GM12865 (cell line): ENCODE measurements around the gene ISM1.

Source experiments
- DNase-seq: peaks from one replicate; pipeline ENCODE4 v3.0.0; 2010; ENCODE audit warnings: low read depth
- H3K4me3 ChIP-seq: 2 replicates; pipeline ENCODE4 v1.5.1; 2011; ENCODE audit warnings: mild to moderate bottlenecking, low read depth, low read length, control low read depth
- CTCF ChIP-seq: IDR thresholded peaks from 2 replicates; pipeline ENCODE4 v1.5.1; 2011; ENCODE audit warnings: low read length, control low read depth, low read depth, inconsistent platforms; ENCODE audit not compliant: insufficient read depth; ENCODE audit errors: missing control alignments

Gene ISM1

GRCh38 chr20:13349235-13349604 is 128.1 kb downstream of the ISM1 start:
- DNase-seq: no peak
- no peak overlapping the region for H3K4me3 ChIP-seq
- no peak for TF ChIP-seq CTCF
